HG03064 (cell line): Measurements from ENCODE around the gene VWC2.

Experiments
- ATAC-seq: cut with Tn5 transposase; IDR thresholded peaks from one replicate; pipeline ENCODE4 v1.9.1; 2021; ENCODE audit warnings: low read depth; ENCODE audit not compliant: unreplicated experiment

Gene VWC2

GRCh38 chr7:49927631-49928030 is 154.2 kb downstream of the VWC2 start:
- no peak for ATAC-seq

- ATAC-seq, result no peak
Observed at GRCh38 chr7:49928787-49929186, 155.3 kb downstream of the VWC2 start.

GRCh38 chr7:49931627-49932026 is 158.2 kb downstream of the VWC2 start:
- no peak for ATAC-seq

- no peak for ATAC-seq
Observed at GRCh38 chr7:49937608-49938007, 164.2 kb downstream of the VWC2 start.
